MG63 (cell line): Measurements from ENCODE around the gene SRMS. TPM values are rescaled to one million over a fixed set of nuclear protein-coding genes. Genes with fewer than 3 reads are reported as not detected.
A peak's percentile ranks its signal among the peaks of the same experiment; 100 is the strongest.

Experiments used
- DNase-seq: peaks from one replicate; pipeline ENCODE4 v3.0.0-alpha.2; 2020
- H3K27me3 ChIP-seq: fragments of 250-450 bp; sonication (Bioruptor Pico); 2 replicates; pipeline ENCODE4 v1.5.1; 2020; ENCODE audit warnings: mild to moderate bottlenecking, moderate library complexity
- H3K36me3 ChIP-seq: fragments of 250-450 bp; sonication (Bioruptor Pico); 2 replicates; pipeline ENCODE4 v1.5.1; 2020; ENCODE audit warnings: mild to moderate bottlenecking, moderate library complexity
- H3K4me3 ChIP-seq: fragments of 250-450 bp; sonication (Bioruptor Pico); 2 replicates; pipeline ENCODE4 v1.5.1; 2020; ENCODE audit warnings: mild to moderate bottlenecking, moderate library complexity
- H3K9me3 ChIP-seq: fragments of 250-450 bp; sonication (Bioruptor Pico); 2 replicates; pipeline ENCODE4 v1.5.1; 2020; ENCODE audit warnings: mild to moderate bottlenecking, moderate library complexity
- total RNA-seq: library from RNA; depleted of rRNA; stranded (reverse); fragments of >200 nt; shearing (Covaris generic); gene quantifications from 2 replicates; pipeline ENCODE4 v1.2.3, GENCODE V29; 2014; ENCODE audit warnings: low replicate concordance

Gene SRMS
- total RNA-seq, 1 experiment from 2014 or later: not detected

GRCh38 chr20:63505723-63506122 lies 41.8 kb downstream of the SRMS start:
- no peaks in the 10 kb centered on the region for H3K36me3 ChIP-seq
- peaks cover 4% of the 10 kb centered on the region for H3K27me3 ChIP-seq
- H3K4me3 ChIP-seq: no peak overlapping the region
- H3K9me3 ChIP-seq: peaks cover 4% of the 10 kb centered on the region
- DNase-seq: no peak

DNA sequence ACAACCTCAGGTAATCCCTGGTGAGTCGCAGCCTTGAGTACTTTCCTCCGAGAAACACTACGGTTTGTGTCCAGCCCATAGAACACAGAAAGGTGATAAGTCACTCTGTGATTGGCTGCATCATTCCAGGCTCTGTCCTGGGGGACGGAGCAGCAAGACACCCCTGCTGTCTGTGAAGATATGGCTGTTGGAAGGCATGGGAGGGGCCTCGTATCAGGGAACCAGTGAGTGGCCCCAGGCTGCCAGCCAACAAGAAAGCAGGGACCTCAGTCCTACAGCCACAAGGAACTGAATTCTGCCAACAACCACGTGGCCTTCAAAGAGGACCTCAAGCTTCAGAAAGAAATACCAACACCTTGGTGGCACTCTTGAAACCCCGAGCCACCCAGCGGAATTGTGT lies 42.3 kb downstream of the SRMS start:
- peaks cover 4% of the 10 kb centered on the region for H3K9me3 ChIP-seq
- no peak for DNase-seq
- no peak overlapping the region for H3K4me3 ChIP-seq
- no peaks in the 10 kb centered on the region for H3K36me3 ChIP-seq
- H3K27me3 ChIP-seq: peaks cover 4% of the 10 kb centered on the region

DNA sequence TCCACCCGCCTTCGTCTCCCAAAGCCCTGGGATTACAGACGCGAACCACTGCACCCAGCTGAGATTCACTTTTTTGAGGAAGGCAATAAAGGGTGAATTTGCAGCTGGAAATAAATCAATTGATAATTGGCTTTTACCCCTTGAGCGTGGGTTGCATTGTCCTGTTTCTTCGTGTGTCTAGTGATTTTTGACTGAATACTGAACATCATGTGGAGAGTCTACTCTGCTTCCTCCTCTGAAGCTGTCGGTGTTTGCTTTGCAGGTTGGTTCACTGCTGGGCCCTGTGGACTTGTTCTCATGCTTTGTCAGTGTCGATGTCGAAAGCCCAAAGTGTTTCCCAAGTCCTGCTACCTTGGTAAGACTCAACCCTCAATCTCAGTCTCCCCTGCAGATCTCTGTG lies 42.9 kb downstream of the SRMS start:
- no peak overlapping the region for H3K4me3 ChIP-seq
- no peaks in the 10 kb centered on the region for H3K36me3 ChIP-seq
- H3K27me3 ChIP-seq: peaks cover 4% of the 10 kb centered on the region
- peaks cover 4% of the 10 kb centered on the region for H3K9me3 ChIP-seq
- no peak for DNase-seq

GRCh38 chr20:63503524-63503923 lies 44.0 kb downstream of the SRMS start:
- no peaks in the 10 kb centered on the region; the same call in 1 of the 2 replicates for H3K27me3 ChIP-seq
- no peak overlapping the region for H3K4me3 ChIP-seq
- no peaks in the 10 kb centered on the region for H3K36me3 ChIP-seq

GRCh38 chr20:63502671-63503172 lies 44.8 kb downstream of the SRMS start:
- peaks cover 4% of the 10 kb centered on the region for H3K9me3 ChIP-seq
- H3K4me3 ChIP-seq: no peak overlapping the region
- H3K27me3 ChIP-seq: no peaks in the 10 kb centered on the region; the same call in 1 of the 2 replicates
- no peaks in the 10 kb centered on the region; the same call in 1 of the 2 replicates for H3K36me3 ChIP-seq
- no peak for DNase-seq

More at GRCh38 chr20:63503524-63503923, 44.0 kb downstream of the SRMS start:
- DNase-seq: no peak
- peaks cover 4% of the 10 kb centered on the region for H3K9me3 ChIP-seq

- Histone ChIP-seq H3K9me3 (peaks cover 4% of the 10 kb centered on the region), H3K27me3 (no peaks in the 10 kb centered on the region; the same call in 1 of the 2 replicates), H3K4me3 (no peak overlapping the region), H3K36me3 (no peaks in the 10 kb centered on the region; the same call in 1 of the 2 replicates)
- no peak for DNase-seq
Observed at GRCh38 chr20:63501818-63502670, 45.5 kb downstream of the SRMS start.

DNA sequence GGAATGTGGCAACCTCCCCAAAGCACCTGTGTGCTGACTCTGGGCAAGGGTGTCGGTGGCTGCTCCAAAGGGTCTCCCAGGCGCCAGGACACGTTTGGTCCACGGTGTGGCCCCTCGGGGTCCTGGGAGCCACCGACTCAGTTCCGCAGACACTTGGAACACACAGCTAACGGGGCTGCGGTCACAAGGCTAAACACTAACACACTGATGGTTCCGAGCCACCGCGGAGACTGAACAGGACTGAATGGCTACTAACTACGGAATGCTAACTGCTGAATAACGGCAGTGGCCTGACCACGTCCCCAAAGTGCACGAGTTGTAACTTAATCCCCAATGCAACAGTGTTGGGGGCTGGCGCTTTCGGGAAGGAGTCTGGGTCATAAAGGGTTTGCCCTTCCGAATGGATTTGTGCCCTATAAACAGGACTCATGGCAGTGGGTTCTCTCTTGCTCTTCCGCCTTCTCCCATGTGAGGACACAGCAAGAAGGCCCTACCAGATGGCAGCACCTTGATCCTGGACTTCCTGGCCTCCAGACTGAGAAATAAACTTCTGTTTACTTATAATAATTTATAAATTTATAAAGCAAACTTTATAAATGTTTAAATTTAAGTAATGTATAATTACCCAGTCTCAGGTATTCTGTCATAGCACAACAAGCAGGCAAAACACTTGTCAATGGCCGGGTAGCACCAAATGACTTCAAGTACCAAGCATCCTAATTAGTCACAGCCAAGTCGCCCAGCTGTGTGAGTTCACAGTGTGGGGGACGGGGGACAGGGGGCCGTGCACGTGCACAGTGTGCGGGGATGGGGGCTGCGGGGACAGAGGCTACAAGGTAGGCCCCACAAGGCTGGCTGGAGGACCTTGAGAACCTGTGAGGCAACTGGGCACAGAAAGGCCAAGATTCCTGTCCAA lies 46.4 kb downstream of the SRMS start:
- no peak for DNase-seq
- no peaks in the 10 kb centered on the region; the same call in 1 of the 2 replicates for H3K27me3 ChIP-seq
- H3K36me3 ChIP-seq: no peaks in the 10 kb centered on the region; the same call in 1 of the 2 replicates
- peaks cover 4% of the 10 kb centered on the region for H3K9me3 ChIP-seq
- no peak overlapping the region for H3K4me3 ChIP-seq

DNA sequence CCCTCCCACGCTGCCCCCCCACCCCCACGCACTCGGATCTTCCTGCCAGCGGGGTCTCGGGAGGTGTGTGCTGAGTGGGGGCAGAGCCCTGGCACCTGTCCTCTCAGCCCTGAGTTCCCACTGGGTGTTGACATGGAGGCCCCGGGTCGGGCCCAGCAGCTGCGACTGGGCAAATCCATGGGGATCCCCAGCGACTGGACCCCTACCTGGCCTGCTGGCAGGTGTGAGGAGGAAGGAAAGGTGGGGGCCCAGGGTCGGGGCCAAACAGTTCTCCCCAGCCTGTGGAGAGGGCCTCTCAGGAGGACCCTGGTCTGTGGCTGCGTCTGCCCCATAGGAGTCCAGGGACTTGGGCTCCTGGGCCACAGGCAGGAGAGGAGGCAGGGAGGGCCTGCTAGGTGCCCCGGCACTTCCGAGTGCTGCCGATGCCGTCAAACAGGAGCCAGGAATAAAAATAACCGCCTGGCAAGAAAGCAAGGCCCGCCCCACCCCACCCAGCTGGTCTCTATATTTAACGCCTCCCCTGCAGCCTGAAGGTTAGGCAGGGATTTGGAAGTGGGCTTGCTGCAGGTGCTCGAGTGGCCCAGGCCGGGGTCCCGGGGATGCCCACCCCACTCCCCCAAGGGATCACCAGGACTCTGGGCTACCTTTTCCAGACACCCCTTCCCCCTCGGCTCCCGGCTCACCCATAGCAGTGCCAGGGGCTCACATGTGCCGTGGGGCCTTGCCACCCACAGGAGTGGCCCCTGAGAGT lies 47.2 kb downstream of the SRMS start:
- H3K9me3 ChIP-seq: peaks cover 4% of the 10 kb centered on the region
- H3K27me3 ChIP-seq: no peaks in the 10 kb centered on the region; the same call in 1 of the 2 replicates
- no peak for DNase-seq
- no peak overlapping the region for H3K4me3 ChIP-seq
- H3K36me3 ChIP-seq: no peaks in the 10 kb centered on the region; the same call in 1 of the 2 replicates

DNA sequence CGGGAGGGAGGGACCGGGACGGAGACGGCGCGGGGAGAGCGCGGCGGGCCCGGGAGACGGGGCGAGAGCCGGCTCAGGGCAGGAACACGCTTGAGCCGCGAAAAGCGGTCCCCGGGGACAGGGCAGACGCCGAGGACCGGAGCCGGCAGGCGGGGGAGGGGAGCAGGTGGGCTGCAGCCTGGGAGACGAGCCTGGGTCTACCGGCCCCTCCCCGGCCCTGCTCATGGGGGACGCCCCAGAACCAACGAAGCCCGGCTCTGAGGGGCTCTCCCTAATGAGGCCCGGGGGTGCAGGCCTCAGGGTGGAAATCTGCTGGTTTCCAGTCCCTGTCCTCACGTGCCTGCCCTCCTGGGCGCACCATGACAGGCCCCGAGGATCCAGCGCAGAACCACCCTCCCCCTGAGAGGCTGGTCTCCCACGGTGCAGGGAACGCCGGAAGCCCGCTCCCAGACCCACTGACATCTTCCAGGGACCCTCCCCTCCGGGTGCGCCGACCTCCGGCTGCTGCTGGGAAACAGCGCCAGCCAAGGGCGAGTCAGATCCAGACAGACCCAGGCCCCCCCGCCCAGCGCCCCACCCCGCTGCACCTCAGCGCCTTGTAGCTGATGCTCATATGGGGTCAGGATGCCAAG lies 48.1 kb downstream of the SRMS start:
- peak; percentile 32 for DNase-seq
- Histone ChIP-seq H3K36me3 (no peaks in the 10 kb centered on the region; the same call in none of the 2 replicates), H3K4me3 (peak overlapping the region; percentile 31), H3K9me3 (peaks cover under 1% of the 10 kb centered on the region; the same call in 1 of the 2 replicates), H3K27me3 (no peaks in the 10 kb centered on the region; the same call in 1 of the 2 replicates)

- no peaks in the 10 kb centered on the region for H3K9me3 ChIP-seq
- no peaks in the 10 kb centered on the region; the same call in 1 of the 2 replicates for H3K27me3 ChIP-seq
- peak within 1 kb of the TSS; percentile 39 for H3K4me3 ChIP-seq
- no peaks in the 10 kb centered on the region; the same call in none of the 2 replicates for H3K36me3 ChIP-seq
- DNase-seq: peak; percentile 50
Observed at GRCh38 chr20:63498960-63499337, 48.6 kb downstream of the SRMS start, which contains the start of gene EEF1A2. EEF1A2 (minus strand) TSS chr20:63499083; CDS start chr20:63497763, 1,320 bp downstream.

DNA sequence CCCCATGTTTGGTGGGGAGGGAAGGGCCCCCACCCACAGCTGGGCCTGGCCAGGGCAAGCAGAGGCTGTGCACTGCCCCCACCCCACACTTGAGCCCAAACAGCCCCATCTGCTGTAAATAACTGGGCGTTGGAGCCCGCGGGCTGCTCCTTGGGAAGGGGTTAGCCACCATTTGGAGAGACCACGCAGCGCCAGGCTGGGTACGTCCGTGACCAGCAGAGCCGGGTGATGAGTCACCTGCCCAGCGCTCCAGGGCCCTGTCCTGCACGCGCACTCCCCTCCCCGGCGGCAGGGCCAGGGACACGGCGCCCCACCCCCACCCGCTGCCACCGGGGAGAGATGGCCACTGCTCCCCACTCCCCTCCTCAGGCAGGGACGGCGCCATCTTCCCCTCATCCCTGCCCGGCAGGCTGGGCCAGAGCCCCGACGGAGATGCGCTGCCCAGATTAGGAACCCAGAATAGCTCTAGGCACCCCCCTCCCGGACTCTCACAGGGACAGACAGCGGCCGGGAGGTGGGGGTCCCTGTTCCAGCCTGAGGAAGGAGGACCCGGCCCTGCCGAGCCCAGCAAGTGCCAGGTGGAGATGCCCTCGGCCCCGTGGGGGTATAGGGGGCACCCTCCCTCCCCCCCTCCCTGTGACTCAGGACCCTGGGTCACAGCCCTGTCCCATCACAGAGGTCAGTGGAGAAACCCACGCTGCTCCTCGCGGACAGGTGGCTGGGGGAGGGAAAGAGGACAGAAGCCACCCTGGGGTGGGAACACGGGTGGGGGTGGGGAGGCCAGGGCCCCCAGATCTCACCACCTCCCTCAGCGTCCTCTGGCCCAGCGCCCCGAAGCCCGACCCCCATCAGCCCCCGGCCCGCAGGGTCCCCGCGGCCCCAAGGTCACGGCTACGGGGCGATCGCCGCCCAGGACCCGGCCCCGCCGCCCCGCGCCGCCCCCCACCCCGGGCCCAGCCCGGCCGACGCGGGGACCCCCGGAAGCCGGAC lies 49.3 kb downstream of the SRMS start:
- Histone ChIP-seq H3K9me3 (no peaks in the 10 kb centered on the region), H3K36me3 (no peaks in the 10 kb centered on the region; the same call in none of the 2 replicates), H3K4me3 (peak overlapping the region; percentile 39), H3K27me3 (no peaks in the 10 kb centered on the region)
- peak; percentile 74 for DNase-seq

DNA sequence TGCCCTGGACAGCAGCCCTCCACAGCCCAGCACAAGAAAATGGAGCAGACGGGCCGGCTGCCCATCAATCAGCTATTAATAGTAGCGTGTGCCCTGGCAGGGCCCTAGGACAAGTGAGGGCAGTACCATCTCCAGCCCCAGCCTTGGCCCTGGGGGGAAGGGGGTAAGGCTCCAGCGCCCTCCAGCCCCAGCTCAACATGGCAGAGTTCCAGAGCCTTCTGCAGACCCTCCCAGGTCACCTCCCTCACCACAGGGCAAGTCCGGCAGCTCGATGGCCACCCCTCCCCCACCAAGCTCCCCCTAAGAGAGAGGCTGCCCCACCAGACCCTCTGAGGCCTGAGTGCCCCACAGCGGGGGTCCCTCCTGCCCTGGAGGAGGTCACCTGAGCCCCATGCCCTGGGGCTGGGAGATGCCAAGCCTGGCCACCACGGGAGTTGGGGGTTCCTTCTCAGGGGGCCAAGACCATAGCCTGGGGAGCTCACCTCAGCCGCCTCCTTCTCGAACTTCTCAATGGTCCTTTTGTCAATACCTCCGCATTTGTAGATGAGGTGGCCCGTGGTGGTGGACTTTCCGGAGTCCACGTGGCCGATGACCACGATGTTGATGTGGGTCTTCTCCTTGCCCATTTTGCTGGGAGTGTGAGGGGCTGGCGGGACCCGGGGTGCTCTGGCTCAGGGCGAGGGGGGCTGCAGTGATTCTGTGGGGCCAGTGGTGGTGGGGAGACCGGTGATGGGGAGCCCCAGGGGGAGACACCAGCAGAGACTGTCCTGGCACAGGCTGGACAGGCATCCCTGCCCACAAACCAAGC lies 50.2 kb downstream of the SRMS start:
- no peak for DNase-seq
- H3K9me3 ChIP-seq: no peaks in the 10 kb centered on the region
- H3K36me3 ChIP-seq: no peaks in the 10 kb centered on the region; the same call in none of the 2 replicates
- H3K27me3 ChIP-seq: no peaks in the 10 kb centered on the region
- no peak overlapping the region for H3K4me3 ChIP-seq

- H3K36me3 ChIP-seq: no peaks in the 10 kb centered on the region; the same call in none of the 2 replicates
- DNase-seq: no peak
- H3K4me3 ChIP-seq: no peak overlapping the region
- H3K27me3 ChIP-seq: no peaks in the 10 kb centered on the region
- no peaks in the 10 kb centered on the region for H3K9me3 ChIP-seq
Observed at GRCh38 chr20:63496596-63497120, 50.9 kb downstream of the SRMS start.
